K562 (cell line): ENCODE data around the gene HSDL1. TPM values are rescaled to one million over a fixed set of nuclear protein-coding genes. Genes with fewer than 3 reads are reported as not detected.

Experiments used
- ATAC-seq: fragments of 200-7000 bp; cut with Tn5 transposase; 3 replicates; pipeline ENCODE4 v1.9.1; 2020; ENCODE audit warnings: moderate library complexity
- BruUV-seq: library from RNA; stranded (reverse); fragments of 400-500 nt; replicated peaks from 2 replicates; lab custom pipeline; 2021; lab: Mats Ljungman, UMichigan
- CTCF ChIA-PET: fragments of 300-600 bp; formaldehyde crosslinking; extraction: SDS; loops from one replicate; lab custom pipeline; 2021; ENCODE audit warnings: low intra/inter-chr PET ratio; lab: Yijun Ruan, JAX
- POLR2A ChIA-PET: fragments of 300-600, 350-650 bp; sonication (Branson Sonifier 250); formaldehyde crosslinking; extraction: SDS; loops from one replicate; lab custom pipeline; 2021; ENCODE audit warnings: antibody characterized with exemption, inconsistent platforms; lab: Yijun Ruan, JAX
- DNase-seq, 4 experiments: peaks; one replicate each; pipeline versions ENCODE4 v3.0.0 to v3.0.0-alpha.2; 2011 to 2018; ENCODE audit warnings: low spot score in 3 of 4, mixed read lengths in 3 of 4; ENCODE audit errors: extremely low read depth in 1 of 4
- FAIRE-seq: peaks from 2 replicates; lab custom pipeline; 2011; peaks lifted over from hg19 to GRCh38; lab: Jason Lieb, UNC
- H2AFZ ChIP-seq: 2 replicates; pipeline ENCODE4 v1.6.0; 2011; ENCODE audit warnings: low read depth, low read length, control low read depth, inconsistent platforms
- H3K27ac ChIP-seq: fragments of 200-600 bp; 3 replicates; pipeline ENCODE4 v1.8.0; 2011; ENCODE audit warnings: low read depth, mild to moderate bottlenecking, control low read depth, inconsistent platforms, low read length, moderate library complexity, mixed read lengths; ENCODE audit errors: extremely low read depth
- H3K27me3 ChIP-seq, 2 experiments: fragments of 300-600 bp in 1 of 2; 2 replicates in 1 of 2; 3 replicates in 1 of 2; pipeline versions ENCODE4 v1.6.0 to v1.8.0; 2011; ENCODE audit warnings: inconsistent platforms in 2 of 2, low read length in 2 of 2, mild to moderate bottlenecking in 1 of 2, mixed read lengths in 1 of 2, moderate library complexity in 1 of 2; ENCODE audit not compliant: control insufficient read depth in 2 of 2, insufficient read depth in 2 of 2
- H3K36me3 ChIP-seq: fragments of 300-600 bp; 3 replicates; pipeline ENCODE4 v1.8.0; 2011; ENCODE audit warnings: mild to moderate bottlenecking, low read length, inconsistent platforms; ENCODE audit not compliant: control insufficient read depth, insufficient read depth
- H3K4me1 ChIP-seq, 2 experiments: fragments of 200-600 bp in 1 of 2; replicated peaks in 1 of 2; 2 replicates in 1 of 2; 3 replicates in 1 of 2; pipeline versions ENCODE4 v1.5.1 to v1.8.0; 2011; ENCODE audit warnings: inconsistent platforms in 2 of 2, low read length in 2 of 2, mild to moderate bottlenecking in 1 of 2, mixed read lengths in 1 of 2, moderate library complexity in 1 of 2; ENCODE audit not compliant: control insufficient read depth in 2 of 2, insufficient read depth in 2 of 2
- H3K4me2 ChIP-seq: 2 replicates; pipeline ENCODE4 v1.6.1; 2011; ENCODE audit warnings: low read length, control low read depth, inconsistent platforms, mixed read lengths; ENCODE audit not compliant: insufficient read depth
- H3K4me3 ChIP-seq: fragments of 200-600 bp; sonication (generic), shearing (Covaris generic); 2 replicates; pipeline ENCODE4 v1.5.1; 2016; ENCODE audit warnings: control low read depth, inconsistent platforms
- H3K79me2 ChIP-seq: fragments of 200-600 bp; 3 replicates; pipeline ENCODE4 v1.8.0; 2011; ENCODE audit warnings: low read length, inconsistent platforms; ENCODE audit not compliant: control insufficient read depth, insufficient read depth
- H3K9ac ChIP-seq, 2 experiments: 2 replicates each; pipeline versions ENCODE4 v1.6.0 to v1.6.1; 2011; ENCODE audit warnings: low read depth in 2 of 2, low read length in 2 of 2, control low read depth in 1 of 2, inconsistent platforms in 1 of 2, mild to moderate bottlenecking in 1 of 2, mixed read lengths in 1 of 2; ENCODE audit not compliant: insufficient read depth in 1 of 2
- H3K9me1 ChIP-seq: one replicate; pipeline ENCODE4 v1.6.0; 2011; ENCODE audit warnings: inconsistent platforms, mild to moderate bottlenecking, low read length, moderate library complexity; ENCODE audit not compliant: control insufficient read depth, insufficient read depth
- H3K9me3 ChIP-seq: replicated peaks from 2 replicates; pipeline ENCODE4 v1.5.1; 2011; ENCODE audit warnings: low read depth, low read length, inconsistent platforms; ENCODE audit not compliant: control insufficient read depth, insufficient read depth
- H4K20me1 ChIP-seq: replicated peaks from 2 replicates; pipeline ENCODE4 v1.6.1; 2011; ENCODE audit warnings: low read length, inconsistent platforms, mixed read lengths; ENCODE audit not compliant: control insufficient read depth, insufficient read depth
- CBFA2T2 ChIP-seq: fragments of 450-650 bp; conservative IDR thresholded peaks from 2 replicates; pipeline ENCODE4 v1.6.1; 2017; ENCODE audit warnings: mild to moderate bottlenecking
- CXXC5 ChIP-seq: fragments of 250-450 bp; sonication (Bioruptor Pico); IDR thresholded peaks from 2 replicates; pipeline ENCODE4 v1.8.0; 2022; ENCODE audit warnings: inconsistent platforms, mild to moderate bottlenecking, moderate library complexity
- MAFK ChIP-seq: IDR thresholded peaks from 2 replicates; pipeline ENCODE4 v1.6.1; 2011; ENCODE audit warnings: low read length, improper control_type of control experiment
- NONO ChIP-seq, 2 experiments: fragments of 200-400 bp in 1 of 2; fragments of 450-650 bp in 1 of 2; formaldehyde crosslinking in 1 of 2; IDR thresholded peaks; 2 replicates each; pipeline ENCODE4 v1.6.1; 2017; ENCODE audit warnings: low read depth in 2 of 2, mild to moderate bottlenecking in 2 of 2, moderate library complexity in 2 of 2, low read length in 1 of 2
- SRSF9 ChIP-seq: fragments of 200-400 bp; formaldehyde crosslinking; IDR thresholded peaks from 2 replicates; pipeline ENCODE4 v1.6.1; 2017; ENCODE audit warnings: low read depth, low read length, borderline replicate concordance
- WGBS: fragments of 100-300 bp; shearing (Covaris generic); methylation state at CpG from one replicate; pipeline ENCODE4 v1.1.6; 2016; ENCODE audit warnings: low coverage, mixed read lengths; ENCODE audit not compliant: insufficient coverage; ENCODE audit errors: missing lambda C conversion rate; 5-methylcytosine and 5-hydroxymethylcytosine counted together
- in situ Hi-C: fragments of 300-500 bp; cut with MboI; formaldehyde crosslinking; loops from 4 replicates; pipeline ENCODE4 v1.15.0; 2018; ENCODE audit warnings: inconsistent platforms, mixed read lengths
- intact Hi-C: fragments of 100-400 bp; cut with micrococcal nuclease; formaldehyde crosslinking; loops from 2 replicates; pipeline ENCODE4 v1.14.2; 2022
- polyA plus RNA-seq, 8 experiments: library from polyadenylated mRNA; depleted of rRNA in 4 of 8; stranded (reverse) in 5 of 8; unstranded in 3 of 8; fragments of >200 nt; fragmentation: Nextera tagmentation in 2 of 8; fragmentation: Illumina TruSeq in 1 of 8; extraction: Ambion mirVana in 2 of 8; extraction: Trizol in 1 of 8; gene quantifications; 2 replicates each; pipeline versions ENCODE4 v1.2.1 to v1.2.3, GENCODE V29; 2011 to 2014; ENCODE audit warnings: inconsistent platforms in 1 of 8, missing spikeins in 1 of 8
- total RNA-seq, 7 experiments: library from RNA; depleted of rRNA in 6 of 7; stranded (reverse); fragments of >200 nt in 6 of 7; fragmentation: Illumina TruSeq in 2 of 7; extraction: Trizol in 2 of 7; gene quantifications; 2 replicates each; pipeline versions ENCODE4 v1.2.1 to v1.2.3, GENCODE V29; 2011 to 2021; ENCODE audit warnings: low replicate concordance in 1 of 7

HSDL1 gene
- total and polyA plus RNA-seq, 9 of the 15 experiments (the other 6 are each of a cell fraction or from before 2014, with no cell fraction given) = 14.8 to 41.2 (median 27.7) TPM

- TF ChIP-seq NONO (IDR thresholded peaks at IDR 0.05; ENCODE audit: low read depth in 2 of 2, low read length in 1 of 2) (no peak), MAFK (no peak), CXXC5 (CRISPR knock-in tag) (no peak)
Observed at GRCh38 chr16:84110527-84110926, 34.5 kb downstream of the HSDL1 start (continued).

- BruUV-seq = no TSS peak
- no peak overlapping the region for H3K9ac ChIP-seq
- no peaks in the 10 kb centered on the region for H3K9me3 ChIP-seq
- no peak overlapping the region for H3K4me3 ChIP-seq
- in situ Hi-C loops (no loop called here), intact Hi-C loops (no loop called here)
- WGBS = 79% methylated on average over 6 of the region's 6 CpGs
- peaks cover 20% of the 10 kb centered on the region for H4K20me1 ChIP-seq
- ATAC-seq (no peak), FAIRE-seq (no peak), DNase-seq (no peak)
- CTCF ChIA-PET = no interaction called here
- POLR2A ChIA-PET = interaction anchor here (0.6 to 2.0 kb wide), 4 partner anchors 29 to 209 kb away, joined by 3 to 10 read pairs (median 3); partner anchors contain the start of gene TAF1C
- H3K4me1 ChIP-seq = peaks cover 0 to 7% of the 10 kb centered on the region in 2 experiments; a peak in 2 of 5 replicates
- H3K27me3 ChIP-seq = no peaks in the 10 kb centered on the region
- H3K79me2 ChIP-seq = peaks cover 77% of the 10 kb centered on the region
- TF ChIP-seq SRSF9 = no peak
- TF ChIP-seq CBFA2T2 = no peak
- H2AFZ ChIP-seq = no peak overlapping the region
- H3K36me3 ChIP-seq = peaks cover 26% of the 10 kb centered on the region; the same call in 2 of the 3 replicates
- H3K9me1 ChIP-seq = no peaks in the 10 kb centered on the region
- H3K4me2 ChIP-seq = no peak overlapping the region
- no peak overlapping the region for H3K27ac ChIP-seq
Observed at GRCh38 chr16:84109598-84110335, 35.2 kb downstream of the HSDL1 start.
